OCI-LY1 (cell line): ENCODE data around the gene KRTCAP2.

Experiments used
- CTCF ChIP-seq: fragments of 200-600 bp; sonication (generic), shearing (Covaris generic); IDR thresholded peaks from 2 replicates; pipeline ENCODE4 v1.5.1; 2017; ENCODE audit warnings: mild to moderate bottlenecking, antibody characterized with exemption, low read length, moderate library complexity, mixed read lengths
- EZH2 ChIP-seq: fragments of 200-600 bp; sonication (generic), shearing (Covaris generic); IDR thresholded peaks from 2 replicates; pipeline ENCODE4 v1.8.0; 2017; ENCODE audit warnings: borderline replicate concordance, mixed run types, mild to moderate bottlenecking, antibody characterized with exemption, low read length, moderate library complexity, mixed read lengths

- TF ChIP-seq EZH2, result no peak
- no peak for TF ChIP-seq CTCF
These were observed 1.0 kb downstream of the KRTCAP2 start for GRCh38 chr1:155171836-155172731.
